ENCODE measurements around the gene TYRP1.

- TF ChIP-seq CTCF (IDR thresholded peaks at IDR 0.05; ENCODE audit: low read depth, low read length) (no peak), EZH2phosphoT487 (IDR thresholded peaks at IDR 0.05; ENCODE audit: low read depth) (no peak)
Measured at GRCh38 chr9:12748954-12749353, 55.8 kb downstream of the TYRP1 start.

Data from OCI-LY3 (cell line).